ENCODE data around the gene FSD2.
"Not testable (repeated sequence)": the region's sequence is repeated elsewhere in the genome, so short reads cannot be mapped to it uniquely, and the experiment has no call there.

The FSD2 gene

GRCh38 chr15:82715003-82715402 is 90.9 kb downstream of the FSD2 start:
- no peak for DNase-seq

GRCh38 chr15:82714016-82714415 is 91.9 kb downstream of the FSD2 start:
- no peak for DNase-seq

GRCh38 chr15:82712036-82712435 is 93.8 kb downstream of the FSD2 start:
- DNase-seq: no peak

- no peak for DNase-seq
Measured at GRCh38 chr15:82710926-82711490, 94.9 kb downstream of the FSD2 start.

- DNase-seq: no peak
Measured at GRCh38 chr15:82710208-82710555, 95.7 kb downstream of the FSD2 start.

GRCh38 chr15:82709421-82710207 is 96.3 kb downstream of the FSD2 start, which contains the start of gene AP3B2:
Gene AP3B2, minus strand, starts transcription at chr15:82709875. Its CDS starts 169 bp downstream, at chr15:82709706.
- peak; percentile 93 for DNase-seq

- DNase-seq: peak; percentile 12
Measured at GRCh38 chr15:82709081-82709420, 96.8 kb downstream of the FSD2 start.

- not testable (repeated sequence) for DNase-seq
Measured at GRCh38 chr15:82705856-82706255, 100.0 kb downstream of the FSD2 start.

Measured in NCI-H2171 (cell line).